ENCODE data around the gene ACSL4. TPM values are rescaled to one million over a fixed set of nuclear protein-coding genes. Genes with fewer than 3 reads are reported as not detected.

The ACSL4 gene
- polyA plus RNA-seq, 1 of the 3 experiments (the other 2 are of a cell fraction), result 18.1 TPM

- no peaks in the 10 kb centered on the region for H3K79me2 ChIP-seq (ENCODE audit: insufficient read depth)
- H3K4me1 ChIP-seq (ENCODE audit: control insufficient read depth in 1 of 2, insufficient read depth in 2 of 2, low read depth in 1 of 2, low read length in 1 of 2), result no peaks in the 10 kb centered on the region
- no peaks in the 10 kb centered on the region for H3F3A ChIP-seq (replicated peaks; ENCODE audit: insufficient read depth)
- H3K4me3 ChIP-seq (ENCODE audit: low read depth in 2 of 2, low read length in 1 of 2), result no peak overlapping the region
- no peak overlapping the region for H3K4me2 ChIP-seq
- H3K27me3 ChIP-seq (ENCODE audit: insufficient read depth), result no peaks in the 10 kb centered on the region
- CTCF ChIA-PET, result no interaction called here
- TF ChIP-seq FOXJ3 (CRISPR knock-in tag; IDR thresholded peaks at IDR 0.05) (no peak), RXRA (IDR thresholded peaks at IDR 0.05; ENCODE audit: borderline replicate concordance, low read depth) (no peak), CTCF (IDR thresholded peaks at IDR 0.05) (no peak), TEAD4 (IDR thresholded peaks at IDR 0.05; ENCODE audit: borderline replicate concordance, insufficient read depth) (no peak), RFX5 (IDR thresholded peaks at IDR 0.05; ENCODE audit: low read length) (no peak), ELF1 (IDR thresholded peaks at IDR 0.05) (no peak), IRF3 (IDR thresholded peaks at IDR 0.05; ENCODE audit: low read depth, low read length) (no peak), USF1 (IDR thresholded peaks at IDR 0.05; ENCODE audit: borderline replicate concordance, low read depth) (no peak), MXI1 (IDR thresholded peaks at IDR 0.05; ENCODE audit: low read depth, low read length) (no peak), REST (IDR thresholded peaks at IDR 0.05; ENCODE audit: low read depth, low read length) (no peak)
- no peaks in the 10 kb centered on the region for H3K9me3 ChIP-seq
- H3K27ac ChIP-seq (ENCODE audit: low read depth in 2 of 2, low read length in 1 of 2), result no peak overlapping the region
- WGBS (ENCODE audit: low lambda C conversion rate), result 68% methylated on average over 3 of the region's 3 CpGs
- no peak overlapping the region for H3K9ac ChIP-seq
- POLR2A ChIA-PET, result no interaction called here
- DNase-seq, result no peak
- H4K20me1 ChIP-seq (ENCODE audit: insufficient read depth), result no peaks in the 10 kb centered on the region
- no peaks in the 10 kb centered on the region for H3K9me2 ChIP-seq
- no peak overlapping the region for H2AFZ ChIP-seq (ENCODE audit: low read depth)
- H3K36me3 ChIP-seq (replicated peaks in 1 of 2; ENCODE audit: control insufficient read depth in 1 of 2, insufficient read depth in 2 of 2, low read length in 1 of 2), result no peaks in the 10 kb centered on the region
Observed at GRCh38 chrX:109775386-109775785, 42.3 kb upstream of the ACSL4 start.

All from SK-N-SH (cell line).